ENCODE results near the gene ARHGEF7.
"Not testable (repeated sequence)": the region's sequence is repeated elsewhere in the genome, so short reads cannot be mapped to it uniquely, and the experiment has no call there.

The ARHGEF7 gene

GRCh38 chr13:111115061-111115964 lies at the start of gene ARHGEF7:
TSS of gene ARHGEF7 (plus strand) at chr13:111115310. CDS start at chr13:111115527, 217 bp downstream.
- no peak for DNase-seq (ENCODE audit: low read depth)
- TF ChIP-seq CTCF (IDR thresholded peaks at IDR 0.05; ENCODE audit: control insufficient read depth, extremely low read depth, insufficient read depth) = no peak
- 0 out of 2 replicates have a peak within 1 kb of the TSS, but pooled peaks have one; percentile 28 for H3K4me3 ChIP-seq (ENCODE audit: low read depth, low read length)

GRCh38 chr13:111065698-111066097 lies 49.4 kb upstream of the ARHGEF7 start:
- TF ChIP-seq CTCF (IDR thresholded peaks at IDR 0.05; ENCODE audit: control insufficient read depth, extremely low read depth, insufficient read depth) = no peak
- no peak for DNase-seq (ENCODE audit: low read depth)
- no peak overlapping the region for H3K4me3 ChIP-seq (ENCODE audit: low read depth, low read length)

- no peak for TF ChIP-seq CTCF (IDR thresholded peaks at IDR 0.05; ENCODE audit: control insufficient read depth, extremely low read depth, insufficient read depth)
Observed at GRCh38 chr13:111066544-111066943, 48.6 kb upstream of the ARHGEF7 start.

GRCh38 chr13:111068009-111068350 lies 47.1 kb upstream of the ARHGEF7 start:
- no peak overlapping the region for H3K4me3 ChIP-seq (ENCODE audit: low read depth, low read length)
- no peak for DNase-seq (ENCODE audit: low read depth)
- no peak for TF ChIP-seq CTCF (IDR thresholded peaks at IDR 0.05; ENCODE audit: control insufficient read depth, extremely low read depth, insufficient read depth)

More at GRCh38 chr13:111066544-111066943, 48.6 kb upstream of the ARHGEF7 start:
- DNase-seq (ENCODE audit: low read depth) = no peak
- no peak overlapping the region for H3K4me3 ChIP-seq (ENCODE audit: low read depth, low read length)

- not testable (repeated sequence) for DNase-seq (ENCODE audit: low read depth); H3K4me3 ChIP-seq (ENCODE audit: low read depth, low read length)
Observed at GRCh38 chr13:111071120-111071519, 44.0 kb upstream of the ARHGEF7 start.

GRCh38 chr13:111071526-111071925 lies 43.6 kb upstream of the ARHGEF7 start:
- not testable (repeated sequence) for H3K4me3 ChIP-seq (ENCODE audit: low read depth, low read length); DNase-seq (ENCODE audit: low read depth)

- no peak for DNase-seq (ENCODE audit: low read depth)
- H3K4me3 ChIP-seq (ENCODE audit: low read depth, low read length) = no peak overlapping the region
- TF ChIP-seq CTCF (IDR thresholded peaks at IDR 0.05; ENCODE audit: control insufficient read depth, extremely low read depth, insufficient read depth) = no peak
Observed at GRCh38 chr13:111074826-111075225, 40.3 kb upstream of the ARHGEF7 start.

All from LNCaP clone FGC (cell line).